HEK293 (cell line): ENCODE measurements around the gene SIGLEC12.

ENCODE experiments used
- CTCF ChIA-PET: fragments of 350-600 bp; formaldehyde crosslinking; extraction: SDS; loops from one replicate; lab custom pipeline; 2021; ENCODE audit warnings: antibody characterized with exemption; lab: Yijun Ruan, JAX
- POLR2A ChIA-PET: fragments of 300-600 bp; formaldehyde crosslinking; extraction: SDS; loops from one replicate; lab custom pipeline; 2020; ENCODE audit warnings: antibody characterized with exemption, inconsistent platforms; lab: Yijun Ruan, JAX
- H3K27ac ChIP-seq: fragments of 200-500 bp; sonication (Bioruptor generic); 2 replicates; pipeline ENCODE4 v1.5.1; 2014; ENCODE audit warnings: low read depth, low read length, control low read depth, inconsistent platforms; ENCODE audit errors: extremely low read depth
- H3K36me3 ChIP-seq, 2 experiments: fragments of 200-500 bp in 1 of 2; sonication (Bioruptor generic) in 1 of 2; 1 replicate in 1 of 2; 2 replicates in 1 of 2; pipeline ENCODE4 v1.5.1; 2014 to 2017; ENCODE audit warnings: inconsistent platforms in 2 of 2, low read length in 2 of 2; ENCODE audit not compliant: control insufficient read depth in 2 of 2, insufficient read depth in 1 of 2
- H3K4me1 ChIP-seq: fragments of 200-500 bp; sonication (Bioruptor generic); 2 replicates; pipeline ENCODE4 v1.5.1; 2014; ENCODE audit warnings: mild to moderate bottlenecking, low read length, inconsistent platforms; ENCODE audit not compliant: control insufficient read depth, insufficient read depth
- H3K4me3 ChIP-seq: 2 replicates; pipeline ENCODE4 v1.5.1; 2011; ENCODE audit warnings: low read depth, mild to moderate bottlenecking, control low read depth, low read length, moderate library complexity
- H3K9me3 ChIP-seq: fragments of 200-500 bp; sonication (Bioruptor generic); 2 replicates; pipeline ENCODE4 v1.5.1; 2014; ENCODE audit warnings: low read depth, low read length, inconsistent platforms; ENCODE audit not compliant: control insufficient read depth, insufficient read depth
- KLF9 ChIP-seq: fragments of 450-650 bp; formaldehyde crosslinking; IDR thresholded peaks from 2 replicates; pipeline ENCODE4 v1.5.1; 2016; ENCODE audit warnings: missing biosample characterization, missing genetic modification characterization, low read depth
- TSHZ1 ChIP-seq: fragments of 450-650 bp; formaldehyde crosslinking; IDR thresholded peaks from 2 replicates; pipeline ENCODE4 v1.5.1; 2016; ENCODE audit warnings: missing biosample characterization, missing genetic modification characterization, borderline replicate concordance
- ZBTB21 ChIP-seq: fragments of 450-650 bp; formaldehyde crosslinking; IDR thresholded peaks from 2 replicates; pipeline ENCODE4 v1.5.1; 2017; ENCODE audit warnings: missing biosample characterization, missing genetic modification characterization
- ZBTB49 ChIP-seq: fragments of 450-650 bp; formaldehyde crosslinking; IDR thresholded peaks from 2 replicates; pipeline ENCODE4 v1.5.1; 2016; ENCODE audit warnings: missing biosample characterization, missing genetic modification characterization, low read depth
- ZNF23 ChIP-seq: fragments of 450-650 bp; formaldehyde crosslinking; IDR thresholded peaks from 2 replicates; pipeline ENCODE4 v1.5.1; 2016; ENCODE audit warnings: missing biosample characterization, missing genetic modification characterization, borderline replicate concordance
- ZNF350 ChIP-seq: fragments of 450-650 bp; formaldehyde crosslinking; IDR thresholded peaks from 2 replicates; pipeline ENCODE4 v1.5.0; 2017; ENCODE audit warnings: missing biosample characterization, mild to moderate bottlenecking, missing genetic modification characterization
- ZNF518A ChIP-seq: fragments of 450-650 bp; formaldehyde crosslinking; conservative IDR thresholded peaks from 2 replicates; pipeline ENCODE4 v1.5.1; 2016; ENCODE audit warnings: low read depth, missing biosample characterization, missing genetic modification characterization
- ZNF549 ChIP-seq: fragments of 450-650 bp; IDR thresholded peaks from 2 replicates; pipeline ENCODE4 v1.5.1; 2018; ENCODE audit warnings: missing biosample characterization, missing genetic modification characterization, mild to moderate bottlenecking, inconsistent platforms, moderate library complexity
- ZNF629 ChIP-seq: fragments of 450-650 bp; formaldehyde crosslinking; IDR thresholded peaks from 2 replicates; pipeline ENCODE4 v1.5.1; 2017; ENCODE audit warnings: missing biosample characterization, missing genetic modification characterization
- ZNF707 ChIP-seq: fragments of 450-650 bp; formaldehyde crosslinking; IDR thresholded peaks from 2 replicates; pipeline ENCODE4 v1.5.1; 2016; ENCODE audit warnings: missing biosample characterization, missing genetic modification characterization
- ZNF776 ChIP-seq: fragments of 450-650 bp; formaldehyde crosslinking; IDR thresholded peaks from 2 replicates; pipeline ENCODE4 v1.5.0; 2017; ENCODE audit warnings: missing biosample characterization, missing genetic modification characterization, borderline replicate concordance
- ZSCAN30 ChIP-seq: fragments of 450-650 bp; IDR thresholded peaks from 2 replicates; pipeline ENCODE4 v1.5.1; 2018; ENCODE audit warnings: missing biosample characterization, mild to moderate bottlenecking, missing genetic modification characterization, moderate library complexity

SIGLEC12 gene

GRCh38 chr19:51472607-51473006 lies 29.0 kb downstream of the SIGLEC12 start:
- Histone ChIP-seq H3K27ac (no peak overlapping the region), H3K4me1 (no peaks in the 10 kb centered on the region), H3K4me3 (no peak overlapping the region), H3K9me3 (no peaks in the 10 kb centered on the region), H3K36me3 (no peaks in the 10 kb centered on the region)
- TF ChIP-seq ZNF350 (tag by site-specific recombination) (no peak), ZBTB21 (tag by site-specific recombination) (no peak), ZBTB49 (tag by site-specific recombination) (no peak), ZNF549 (no peak), KLF9 (tag by site-specific recombination) (no peak), ZNF518A (tag by site-specific recombination) (no peak)
- POLR2A ChIA-PET, result no interaction called here
- CTCF ChIA-PET, result interaction anchor here (0.6 to 4.7 kb wide), 37 partner anchors 8 to 345 kb away, joined by 3 to 104 read pairs (median 3); partner anchors contain the start of genes HAS1 and NKG7

GRCh38 chr19:51471527-51471926 lies 30.1 kb downstream of the SIGLEC12 start:
- CTCF ChIA-PET, result interaction anchor here (0.6 to 4.7 kb wide), 14 partner anchors 9 to 1642 kb away, joined by 3 to 104 read pairs (median 4); no protein-coding TSS in a partner anchor
- H3K36me3 ChIP-seq, result no peaks in the 10 kb centered on the region
- H3K9me3 ChIP-seq, result no peaks in the 10 kb centered on the region
- no peaks in the 10 kb centered on the region for H3K4me1 ChIP-seq
- POLR2A ChIA-PET, result no interaction called here
- H3K27ac ChIP-seq, result no peak overlapping the region
- no peak overlapping the region for H3K4me3 ChIP-seq
- TF ChIP-seq ZNF776 (tag by site-specific recombination) (no peak), ZNF707 (tag by site-specific recombination) (no peak), TSHZ1 (tag by site-specific recombination) (no peak), ZNF23 (no peak), ZNF629 (tag by site-specific recombination) (no peak), ZSCAN30 (no peak)
